ENCODE results near the gene TMPRSS3.

GRCh38 chr21:42413093-42413492 lies 17.2 kb upstream of the TMPRSS3 start:
- TF ChIP-seq CTCF (IDR thresholded peaks at IDR 0.05): no peak
- no peak for TF ChIP-seq POLR2A (IDR thresholded peaks at IDR 0.05)
- no peak for TF ChIP-seq POLR2AphosphoS5 (IDR thresholded peaks at IDR 0.05)
